PC-9 (cell line): ENCODE results near the gene IQCK.

Experiments used
- CTCF ChIP-seq: fragments of 200-600 bp; sonication (generic); conservative IDR thresholded peaks from 2 replicates; pipeline ENCODE4 v1.6.1; 2017; ENCODE audit warnings: mixed run types, antibody characterized with exemption, mild to moderate bottlenecking, moderate library complexity
- EZH2 ChIP-seq: fragments of 200-600 bp; sonication (generic); IDR thresholded peaks from 2 replicates; pipeline ENCODE4 v1.8.0; 2017; ENCODE audit warnings: antibody characterized with exemption, low read depth

GRCh38 chr16:19881783-19882182 lies 163.7 kb downstream of the IQCK start:
- no peak for TF ChIP-seq CTCF
- TF ChIP-seq EZH2 = no peak
